GM23248 (cell line): ENCODE results near the gene PRKCB. TPM values are rescaled to one million over a fixed set of nuclear protein-coding genes. Genes with fewer than 3 reads are reported as not detected.

Experiments
- DNase-seq: peaks from one replicate; pipeline ENCODE4 v3.0.0-alpha.2; 2015
- H2AFZ ChIP-seq: fragments of 200-600 bp; sonication (generic); 2 replicates; pipeline ENCODE4 v1.6.1; 2016; ENCODE audit warnings: antibody characterized with exemption
- H3F3A ChIP-seq: fragments of 200-600 bp; sonication (generic); 2 replicates; pipeline ENCODE4 v1.6.1; 2016; ENCODE audit warnings: mild to moderate bottlenecking, antibody characterized with exemption, mixed run types; ENCODE audit not compliant: insufficient read depth
- H3K27ac ChIP-seq: fragments of 200-600 bp; sonication (generic); 2 replicates; pipeline ENCODE4 v1.5.1; 2016; ENCODE audit warnings: mild to moderate bottlenecking
- H3K27me3 ChIP-seq: fragments of 200-600 bp; sonication (generic); replicated peaks from 2 replicates; pipeline ENCODE4 v1.6.1; 2016; ENCODE audit warnings: mild to moderate bottlenecking; ENCODE audit not compliant: insufficient read depth
- H3K36me3 ChIP-seq: fragments of 200-600 bp; sonication (generic); 2 replicates; pipeline ENCODE4 v1.6.1; 2016; ENCODE audit warnings: low read depth, mild to moderate bottlenecking
- H3K4me1 ChIP-seq: fragments of 200-600 bp; sonication (generic); 2 replicates; pipeline ENCODE4 v1.6.1; 2016; ENCODE audit warnings: mild to moderate bottlenecking; ENCODE audit not compliant: insufficient read depth
- H3K4me2 ChIP-seq: fragments of 200-600 bp; sonication (generic); one replicate; pipeline ENCODE4 v1.6.1; 2016; ENCODE audit warnings: mild to moderate bottlenecking; ENCODE audit not compliant: unreplicated experiment
- H3K4me3 ChIP-seq: fragments of 200-600 bp; sonication (generic); 2 replicates; pipeline ENCODE4 v1.5.1; 2016; ENCODE audit warnings: mild to moderate bottlenecking
- H3K79me2 ChIP-seq: fragments of 200-600 bp; sonication (generic); 2 replicates; pipeline ENCODE4 v1.6.1; 2016; ENCODE audit warnings: mild to moderate bottlenecking; ENCODE audit not compliant: insufficient read depth
- H3K9ac ChIP-seq: fragments of 200-600 bp; sonication (generic); 2 replicates; pipeline ENCODE4 v1.6.1; 2016; ENCODE audit warnings: mild to moderate bottlenecking
- H3K9me2 ChIP-seq: fragments of 200-600 bp; sonication (generic); 2 replicates; pipeline ENCODE4 v1.6.1; 2016; ENCODE audit warnings: mixed run types, mild to moderate bottlenecking, moderate library complexity; ENCODE audit not compliant: insufficient read depth
- H3K9me3 ChIP-seq: fragments of 200-600 bp; sonication (generic); one replicate; pipeline ENCODE4 v1.6.1; 2017; ENCODE audit warnings: low read depth
- H4K20me1 ChIP-seq: fragments of 200-600 bp; sonication (generic); 2 replicates; pipeline ENCODE4 v1.6.0; 2016; ENCODE audit not compliant: insufficient read depth
- EZH2 ChIP-seq: fragments of 200-600 bp; sonication (generic); IDR thresholded peaks from 2 replicates; pipeline ENCODE4 v1.6.1; 2018; ENCODE audit warnings: antibody characterized with exemption, mild to moderate bottlenecking; ENCODE audit not compliant: insufficient read depth, poor library complexity, severe bottlenecking
- EZH2phosphoT487 ChIP-seq: fragments of 200-600 bp; sonication (generic); IDR thresholded peaks from 2 replicates; pipeline ENCODE4 v1.6.1; 2018; ENCODE audit warnings: antibody characterized with exemption, moderate library complexity, mild to moderate bottlenecking, low read depth; ENCODE audit not compliant: insufficient read depth
- WGBS, 2 experiments: methylation state at CpG; one replicate each; pipeline ENCODE4 v1.1.6; 2015 to 2017; ENCODE audit warnings: low lambda C conversion rate in 2 of 2, low coverage in 1 of 2; ENCODE audit errors: missing lambda C conversion rate in 2 of 2; 5-methylcytosine and 5-hydroxymethylcytosine counted together
- in situ Hi-C: fragments of 300-500 bp; cut with MboI; formaldehyde crosslinking; loops from 2 replicates; pipeline ENCODE4 v1.15.0; 2020
- polyA plus RNA-seq: library from polyadenylated mRNA; unstranded; fragments of >200 nt; fragmentation: Nextera tagmentation; extraction: Ambion mirVana; gene quantifications from 2 replicates; pipeline ENCODE4 v1.2.1, GENCODE V29; 2016
- total RNA-seq: library from RNA; depleted of rRNA; stranded (reverse); fragments of >200 nt; shearing (Covaris generic); gene quantifications from 2 replicates; pipeline ENCODE4 v1.2.3, GENCODE V29; 2014

The PRKCB gene
- total and polyA plus RNA-seq, 2 experiments from 2014 or later: not detected

DNA sequence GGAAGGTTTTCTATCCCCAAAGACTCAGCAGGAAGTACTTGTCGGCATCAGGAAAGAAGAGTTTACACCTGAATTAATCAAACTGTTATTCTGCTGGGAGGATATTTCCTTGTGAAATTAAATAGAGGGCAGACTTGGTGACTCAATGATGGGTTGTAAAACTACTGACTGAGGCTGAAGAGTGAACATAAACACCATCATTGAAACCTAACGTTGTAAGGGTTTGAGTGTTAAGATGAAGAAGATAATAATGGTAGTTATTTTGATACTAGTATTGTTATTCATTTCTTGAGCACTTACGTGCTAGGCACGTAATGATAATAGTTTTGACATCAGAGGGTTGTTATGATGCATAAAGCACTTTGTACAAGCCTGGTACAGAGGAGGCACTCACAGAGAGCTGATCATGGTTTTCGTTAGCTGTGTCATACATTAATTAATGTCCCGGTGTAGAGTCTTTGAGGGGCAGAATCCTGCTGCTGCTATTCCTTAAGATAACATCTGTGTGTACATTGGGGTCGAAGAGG lies 356.2 kb downstream of the PRKCB start:
- no peak for DNase-seq
- H3F3A ChIP-seq: no peaks in the 10 kb centered on the region
- H3K4me2 ChIP-seq: no peak overlapping the region
- H3K36me3 ChIP-seq: no peaks in the 10 kb centered on the region
- H3K9me3 ChIP-seq: no peaks in the 10 kb centered on the region
- no peaks in the 10 kb centered on the region for H4K20me1 ChIP-seq
- 2 to 6% methylated on average over 7 of the region's 7 CpGs for WGBS, 2 experiments
- no peaks in the 10 kb centered on the region for H3K4me1 ChIP-seq
- TF ChIP-seq EZH2phosphoT487 (no peak), EZH2 (no peak)
- in situ Hi-C loops: no loop called here
- no peaks in the 10 kb centered on the region for H3K79me2 ChIP-seq
- H3K9me2 ChIP-seq: no peaks in the 10 kb centered on the region
- no peak overlapping the region for H3K9ac ChIP-seq
- H2AFZ ChIP-seq: no peak overlapping the region
- no peak overlapping the region for H3K4me3 ChIP-seq
- H3K27ac ChIP-seq: no peak overlapping the region
- no peaks in the 10 kb centered on the region for H3K27me3 ChIP-seq

DNA sequence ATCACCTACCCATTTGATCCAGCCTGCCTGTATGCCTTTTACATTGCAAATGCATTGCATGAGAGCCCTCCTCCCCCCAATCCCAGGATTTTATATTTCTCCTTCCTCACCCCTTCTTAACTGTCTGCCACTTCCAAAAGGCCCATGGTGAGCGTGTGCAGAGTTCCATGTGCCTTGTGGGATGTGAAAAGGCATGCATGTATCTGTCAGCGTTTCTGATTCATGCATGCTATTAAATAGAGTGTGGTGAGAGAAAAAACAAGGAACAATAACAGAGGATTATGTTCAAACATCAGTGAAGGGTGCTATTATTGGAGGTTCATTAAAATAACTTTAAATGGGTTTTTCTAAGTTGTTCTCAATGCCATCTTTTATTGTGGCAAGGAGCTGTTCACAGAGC lies 359.4 kb downstream of the PRKCB start:
- no peaks in the 10 kb centered on the region for H3K9me2 ChIP-seq
- TF ChIP-seq EZH2: no peak
- no peak for TF ChIP-seq EZH2phosphoT487
- in situ Hi-C loops: no loop called here
- no peak overlapping the region for H3K4me2 ChIP-seq
- WGBS, 2 experiments: 0 to 1% methylated on average over 2 of the region's 2 CpGs
- no peaks in the 10 kb centered on the region for H4K20me1 ChIP-seq
- no peaks in the 10 kb centered on the region for H3K9me3 ChIP-seq
- H3K27ac ChIP-seq: no peak overlapping the region
- no peak overlapping the region for H3K9ac ChIP-seq
- no peak overlapping the region for H2AFZ ChIP-seq
- H3K27me3 ChIP-seq: no peaks in the 10 kb centered on the region
- DNase-seq: no peak
- no peaks in the 10 kb centered on the region for H3K79me2 ChIP-seq
- H3K4me3 ChIP-seq: no peak overlapping the region
- H3K4me1 ChIP-seq: no peaks in the 10 kb centered on the region
- no peaks in the 10 kb centered on the region for H3F3A ChIP-seq
- H3K36me3 ChIP-seq: no peaks in the 10 kb centered on the region

- Histone ChIP-seq H3K4me3 (no peak overlapping the region), H3K9me3 (no peaks in the 10 kb centered on the region), H3F3A (no peaks in the 10 kb centered on the region), H3K9me2 (no peaks in the 10 kb centered on the region), H3K36me3 (no peaks in the 10 kb centered on the region), H4K20me1 (no peaks in the 10 kb centered on the region), H3K4me1 (no peaks in the 10 kb centered on the region), H3K79me2 (no peaks in the 10 kb centered on the region), H3K4me2 (no peak overlapping the region), H2AFZ (no peak overlapping the region), H3K27ac (no peak overlapping the region), H3K27me3 (no peaks in the 10 kb centered on the region), H3K9ac (no peak overlapping the region)
- 1 to 2% methylated on average over 4 of the region's 4 CpGs for WGBS, 2 experiments
- DNase-seq: no peak
- in situ Hi-C loops: no loop called here
- TF ChIP-seq EZH2phosphoT487 (no peak), EZH2 (no peak)
Observed at GRCh38 chr16:24198807-24199533, 363.2 kb downstream of the PRKCB start.

GRCh38 chr16:24203675-24204074 lies 367.9 kb downstream of the PRKCB start:
- Histone ChIP-seq H2AFZ (no peak overlapping the region), H3K79me2 (no peaks in the 10 kb centered on the region), H3K9me3 (no peaks in the 10 kb centered on the region), H3K4me3 (no peak overlapping the region), H3K9me2 (no peaks in the 10 kb centered on the region), H3K36me3 (no peaks in the 10 kb centered on the region), H4K20me1 (no peaks in the 10 kb centered on the region), H3K27ac (no peak overlapping the region), H3K27me3 (no peaks in the 10 kb centered on the region), H3K4me2 (no peak overlapping the region), H3F3A (no peaks in the 10 kb centered on the region), H3K9ac (no peak overlapping the region), H3K4me1 (no peaks in the 10 kb centered on the region)
- in situ Hi-C loops: no loop called here
- WGBS, 2 experiments: 2 to 3% methylated on average over 4 of the region's 4 CpGs
- DNase-seq: no peak
- TF ChIP-seq EZH2: no peak
- TF ChIP-seq EZH2phosphoT487: no peak

DNA sequence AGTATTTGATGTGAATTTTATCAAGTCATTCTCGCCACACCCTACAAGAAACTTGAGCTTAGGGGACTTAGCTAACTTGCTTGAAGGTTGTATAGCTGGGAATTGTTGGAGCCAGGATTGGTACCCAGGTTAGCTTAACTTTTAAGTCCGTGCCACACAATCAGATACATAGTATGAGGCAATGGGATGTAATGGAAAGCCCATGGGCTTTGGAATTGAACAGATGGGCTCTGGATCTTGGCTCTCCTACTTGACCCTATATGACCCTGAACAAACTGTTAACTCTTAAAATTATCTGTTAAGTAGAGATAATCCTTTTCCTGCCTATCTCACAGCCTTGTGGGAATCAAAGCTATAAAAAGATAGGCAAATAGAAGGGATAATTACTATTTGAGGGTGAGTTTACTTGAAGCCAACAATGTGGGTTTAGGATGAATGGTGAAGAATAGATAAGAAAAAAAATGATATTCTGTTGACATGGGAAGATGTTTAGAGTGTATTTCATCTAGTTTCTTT lies 368.4 kb downstream of the PRKCB start:
- in situ Hi-C loops: no loop called here
- H3K4me3 ChIP-seq: no peak overlapping the region
- H3K79me2 ChIP-seq: no peaks in the 10 kb centered on the region
- H3K4me1 ChIP-seq: no peaks in the 10 kb centered on the region
- no peaks in the 10 kb centered on the region for H3K9me3 ChIP-seq
- WGBS, 2 experiments: 5 to 6% methylated on average over 2 of the region's 2 CpGs
- no peak overlapping the region for H3K4me2 ChIP-seq
- H3F3A ChIP-seq: no peaks in the 10 kb centered on the region
- H3K9me2 ChIP-seq: no peaks in the 10 kb centered on the region
- H3K27ac ChIP-seq: no peak overlapping the region
- no peaks in the 10 kb centered on the region for H3K36me3 ChIP-seq
- H2AFZ ChIP-seq: no peak overlapping the region
- H3K9ac ChIP-seq: no peak overlapping the region
- H4K20me1 ChIP-seq: no peaks in the 10 kb centered on the region
- no peak for DNase-seq
- no peaks in the 10 kb centered on the region for H3K27me3 ChIP-seq
- TF ChIP-seq EZH2phosphoT487 (no peak), EZH2 (no peak)
